Spleen (tissue), 7 donors: Measurements from ENCODE around the gene PXYLP1.

Experiments used
- CTCF ChIP-seq, 11 experiments: fragments of 200-600 bp in 7 of 11; fragments of 450-650 bp in 4 of 11; sonication (generic) in 4 of 11; IDR thresholded peaks in 8 of 11; conservative IDR thresholded peaks in 3 of 11; 1 replicate in 7 of 11; 2 replicates in 4 of 11; pipeline versions ENCODE4 v1.4.0 to v1.8.0; 2016 to 2021; ENCODE audit warnings: antibody characterized with exemption in 11 of 11, inconsistent platforms in 4 of 11, mild to moderate bottlenecking in 1 of 11
- POLR2A ChIP-seq, 3 donors: fragments of 450-650 bp; IDR thresholded peaks; one replicate each; pipeline ENCODE4 v1.5.1; 2017; ENCODE audit warnings: antibody characterized with exemption in 3 of 3, mild to moderate bottlenecking in 1 of 3
- POLR2AphosphoS5 ChIP-seq, 3 donors: sonication (generic); formaldehyde crosslinking; IDR thresholded peaks; one replicate each; pipeline ENCODE4 v1.5.1; 2017; ENCODE audit warnings: antibody characterized with exemption in 3 of 3
- donor health status: DM: no; HTN: no; CAD: no; lungs with moderate emphysema.
- donor health status: DM: no; HTN: no; CAD: no.
- donor health status: DM: no; HTN: no; CAD: no.

- TF ChIP-seq CTCF (IDR thresholded peaks at IDR 0.05 in 8 of 11, conservative IDR thresholded peaks at IDR 0.05 in 3 of 11) = no peak
- TF ChIP-seq POLR2A (IDR thresholded peaks at IDR 0.05) = no peak
- no peak for TF ChIP-seq POLR2AphosphoS5 (IDR thresholded peaks at IDR 0.05)
These were observed 7.9 kb upstream of the PXYLP1 start for GRCh38 chr3:141223673-141224166.
